Activated T-helper 9 cell treated with anti-CD3 and anti-CD28 coated beads, Interleukin-2, amount 50 U/mL, for 16 hours (primary cell): ENCODE measurements around the gene MPZL1.
"Not testable (repeated sequence)": the region's sequence is repeated elsewhere in the genome, so short reads cannot be mapped to it uniquely, and the experiment has no call there.

ENCODE experiments used
- DNase-seq: peaks from one replicate; pipeline ENCODE4 v3.0.0-alpha.2; 2020; ENCODE audit warnings: low read depth

The MPZL1 gene

GRCh38 chr1:167781558-167781957 lies 59.8 kb downstream of the MPZL1 start:
- DNase-seq = no peak

- no peak for DNase-seq
Measured at GRCh38 chr1:167782946-167783345, 61.2 kb downstream of the MPZL1 start.

GRCh38 chr1:167784876-167785550 lies 63.2 kb downstream of the MPZL1 start:
- DNase-seq = no peak

GRCh38 chr1:167786502-167786901 lies 64.7 kb downstream of the MPZL1 start:
- DNase-seq = no peak

GRCh38 chr1:167789501-167789900 lies 67.7 kb downstream of the MPZL1 start:
- DNase-seq = no peak

GRCh38 chr1:167790117-167790516 lies 68.3 kb downstream of the MPZL1 start:
- DNase-seq = no peak

GRCh38 chr1:167791281-167792187 lies 69.8 kb downstream of the MPZL1 start:
- DNase-seq = no peak

- no peak for DNase-seq
Measured at GRCh38 chr1:167792188-167792565, 70.4 kb downstream of the MPZL1 start.

- no peak for DNase-seq
Measured at GRCh38 chr1:167794043-167794442, 72.3 kb downstream of the MPZL1 start.

GRCh38 chr1:167795810-167796740 lies 74.3 kb downstream of the MPZL1 start:
- no peak for DNase-seq

GRCh38 chr1:167797015-167797414 lies 75.2 kb downstream of the MPZL1 start:
- no peak for DNase-seq

GRCh38 chr1:167798952-167799351 lies 77.2 kb downstream of the MPZL1 start:
- DNase-seq = no peak

- DNase-seq = no peak
Measured at GRCh38 chr1:167799747-167800146, 78.0 kb downstream of the MPZL1 start.

- DNase-seq = no peak
Measured at GRCh38 chr1:167800251-167800650, 78.5 kb downstream of the MPZL1 start.

GRCh38 chr1:167802235-167802634 lies 80.5 kb downstream of the MPZL1 start:
- DNase-seq = no peak

- DNase-seq = peak; percentile 81
Measured at GRCh38 chr1:167803358-167804207, 81.8 kb downstream of the MPZL1 start.

- DNase-seq = no peak
Measured at GRCh38 chr1:167805041-167805556, 83.3 kb downstream of the MPZL1 start.

- not testable (repeated sequence) for DNase-seq
Measured at GRCh38 chr1:167806235-167806634, 84.5 kb downstream of the MPZL1 start.

GRCh38 chr1:167806676-167807075 lies 84.9 kb downstream of the MPZL1 start:
- not testable (repeated sequence) for DNase-seq

GRCh38 chr1:167808104-167808503 lies 86.3 kb downstream of the MPZL1 start:
- DNase-seq = no peak

GRCh38 chr1:167808690-167809089 lies 86.9 kb downstream of the MPZL1 start:
- DNase-seq = no peak
